Measurements from ENCODE around the gene PRKCB. TPM values are rescaled to one million over a fixed set of nuclear protein-coding genes. Genes with fewer than 3 reads are reported as not detected.

The PRKCB gene
- total RNA-seq, 1 donor from 2014 or later, result 79.4 TPM

DNA sequence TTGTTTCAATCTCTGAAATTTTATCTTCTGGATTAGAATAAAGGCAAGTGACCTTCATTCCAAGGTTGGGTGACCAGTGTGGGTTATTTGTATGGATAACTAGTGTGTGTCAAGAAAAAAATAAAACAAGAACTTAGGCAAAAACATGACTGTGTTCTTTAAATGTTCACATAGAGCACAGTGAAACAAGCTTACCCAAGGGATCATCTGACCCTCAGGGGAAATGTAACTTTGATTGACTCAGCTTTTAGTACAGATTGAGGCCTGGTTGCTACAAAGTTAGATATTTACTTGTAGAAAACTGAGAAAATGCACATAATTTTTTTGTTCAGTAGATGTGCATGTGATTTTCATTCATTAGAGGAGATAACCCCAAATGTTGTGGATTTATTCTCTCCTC, 427.0 kb downstream of the PRKCB start:
- intact Hi-C loops (cut with micrococcal nuclease), result no loop called here

Other genes starting within 250 kb of the PRKCB start
- 90.3 and 97.2 TPM in 2 replicates for gene NDUFAB1, start 239.7 kb upstream of the PRKCB start, total RNA-seq
- 26.8 and 27.2 TPM in 2 replicates for gene PALB2, start 194.7 kb upstream of the PRKCB start, total RNA-seq
- gene DCTN5, start 194.5 kb upstream of the PRKCB start, total RNA-seq, result 106 and 107 TPM in 2 replicates
- 73.4 and 78.1 TPM in 2 replicates for gene PLK1, start 157.1 kb upstream of the PRKCB start, total RNA-seq
- not detected in 2 replicates for gene ERN2, start 122.8 kb upstream of the PRKCB start, total RNA-seq
- gene CHP2, start 81.0 kb upstream of the PRKCB start, total RNA-seq, result not detected in 2 replicates